ENCODE data around the gene BRD3OS. TPM values are rescaled to one million over a fixed set of nuclear protein-coding genes. Genes with fewer than 3 reads are reported as not detected.

Gene BRD3OS
- total and polyA plus RNA-seq, 2 experiments from 2014 or later: 9.2 to 16.0 TPM

GRCh38 chr9:134066913-134067851 lies 41.9 kb downstream of the BRD3OS start:
- DNase-seq (ENCODE audit: low spot score) (peak; percentile 43), ATAC-seq (no peak)
- Mint-ChIP-seq H3K27me3 (ENCODE audit: insufficient read depth, low read depth, poor library complexity) (peaks cover 22% of the 10 kb centered on the region), H3K4me3 (peak overlapping the region; percentile 92), H3K36me3 (ENCODE audit: low read depth) (peaks cover 13% of the 10 kb centered on the region), H3K27ac (peak overlapping the region; percentile 92; the same call in 1 of the 2 replicates), H3K9me3 (peaks cover 8% of the 10 kb centered on the region), H3K4me1 (peaks cover 39% of the 10 kb centered on the region)
- no peak for TF ChIP-seq NANOG (IDR thresholded peaks at IDR 0.05; ENCODE audit: borderline replicate concordance)
- no peak for TF ChIP-seq JUNB (IDR thresholded peaks at IDR 0.05; ENCODE audit: unreplicated experiment)
- no peak for TF ChIP-seq ZNF331 (CRISPR knock-in tag; IDR thresholded peaks at IDR 0.05; ENCODE audit: low read depth)
- TF ChIP-seq ZNF462 (CRISPR knock-in tag; IDR thresholded peaks at IDR 0.05): no peak
- no peak for TF ChIP-seq ETS1 (IDR thresholded peaks at IDR 0.05)
- no peak for TF ChIP-seq STAT1 (IDR thresholded peaks at IDR 0.05; ENCODE audit: unreplicated experiment)
- TF ChIP-seq EZH2 (IDR thresholded peaks at IDR 0.05; ENCODE audit: low read depth, unreplicated experiment): no peak
- TF ChIP-seq POLR2AphosphoS5 (IDR thresholded peaks at IDR 0.05; ENCODE audit: low read depth): no peak
- no peak for TF ChIP-seq CTCF (conservative IDR thresholded peaks at IDR 0.05; ENCODE audit: low read depth in 2 of 2)
- TF ChIP-seq REST (IDR thresholded peaks at IDR 0.05; ENCODE audit: unreplicated experiment): no peak
- no peak for TF ChIP-seq EZH2phosphoT487 (IDR thresholded peaks at IDR 0.05; ENCODE audit: unreplicated experiment)
- Histone ChIP-seq H3K4me1 (ENCODE audit: insufficient read depth) (peaks cover 14% of the 10 kb centered on the region), H3K27me3 (ENCODE audit: insufficient read depth) (no peaks in the 10 kb centered on the region), H3K36me3 (ENCODE audit: insufficient read depth) (no peaks in the 10 kb centered on the region), H2AFZ (no peak overlapping the region), H4K20me1 (replicated peaks; ENCODE audit: insufficient read depth) (peaks cover 39% of the 10 kb centered on the region), H3K27ac (ENCODE audit: low read depth) (no peak overlapping the region), H3K4me2 (peak overlapping the region; percentile 100), H3K9me2 (ENCODE audit: insufficient read depth) (no peaks in the 10 kb centered on the region), H3F3A (replicated peaks; ENCODE audit: low read depth) (no peaks in the 10 kb centered on the region), H3K79me2 (replicated peaks; ENCODE audit: insufficient read depth) (peaks cover 49% of the 10 kb centered on the region), H3K4me3 (peak overlapping the region; percentile 95)
